GM23338 (cell line): ENCODE results near the gene OR5H6. TPM values are rescaled to one million over a fixed set of nuclear protein-coding genes. Genes with fewer than 3 reads are reported as not detected.

Source experiments
- ATAC-seq: fragments of 200-7000 bp; cut with Tn5 transposase; 3 replicates; pipeline ENCODE4 v1.9.1; 2020
- DNase-seq: peaks from one replicate; pipeline ENCODE4 v3.0.0-alpha.2; 2015; ENCODE audit warnings: low spot score
- H2AFZ ChIP-seq: fragments of 200-600 bp; sonication (generic); 2 replicates; pipeline ENCODE4 v1.8.0; 2016; ENCODE audit warnings: antibody characterized with exemption, mild to moderate bottlenecking, moderate library complexity
- H3F3A ChIP-seq: fragments of 200-600 bp; sonication (generic); replicated peaks from 2 replicates; pipeline ENCODE4 v1.8.0; 2017; ENCODE audit warnings: antibody characterized with exemption, mixed run types, low read depth
- H3K27ac ChIP-seq: fragments of 200-600 bp; sonication (generic); 2 replicates; pipeline ENCODE4 v1.6.1; 2016; ENCODE audit warnings: low read depth
- H3K27me3 ChIP-seq: fragments of 200-600 bp; sonication (generic); 2 replicates; pipeline ENCODE4 v1.8.0; 2016; ENCODE audit warnings: mild to moderate bottlenecking, mixed run types, moderate library complexity; ENCODE audit not compliant: insufficient read depth
- H3K36me3 ChIP-seq: fragments of 200-600 bp; sonication (generic); 2 replicates; pipeline ENCODE4 v1.8.0; 2016; ENCODE audit warnings: mild to moderate bottlenecking; ENCODE audit not compliant: insufficient read depth
- H3K4me1 ChIP-seq: fragments of 200-600 bp; sonication (generic); 2 replicates; pipeline ENCODE4 v1.8.0; 2016; ENCODE audit warnings: mild to moderate bottlenecking, moderate library complexity; ENCODE audit not compliant: insufficient read depth
- H3K4me2 ChIP-seq: fragments of 200-600 bp; sonication (generic); 2 replicates; pipeline ENCODE4 v1.7.1; 2017; ENCODE audit warnings: mixed run types
- H3K4me3 ChIP-seq: fragments of 200-600 bp; sonication (generic); 2 replicates; pipeline ENCODE4 v1.6.1; 2016; ENCODE audit warnings: mixed run types
- H3K79me2 ChIP-seq: fragments of 200-600 bp; sonication (generic); replicated peaks from 2 replicates; pipeline ENCODE4 v1.8.0; 2017; ENCODE audit warnings: mild to moderate bottlenecking; ENCODE audit not compliant: insufficient read depth
- H3K9me2 ChIP-seq: fragments of 200-600 bp; sonication (generic); 2 replicates; pipeline ENCODE4 v1.8.0; 2017; ENCODE audit not compliant: insufficient read depth
- H4K20me1 ChIP-seq: fragments of 200-600 bp; sonication (generic); replicated peaks from 2 replicates; pipeline ENCODE4 v1.8.0; 2017; ENCODE audit warnings: mild to moderate bottlenecking; ENCODE audit not compliant: insufficient read depth
- H3K27ac Mint-ChIP-seq: 2 replicates; pipeline ENCODE4 v1.8.0; 2020; ENCODE audit warnings: inconsistent platforms, mild to moderate bottlenecking, moderate library complexity, mixed read lengths
- H3K27me3 Mint-ChIP-seq: 3 replicates; pipeline ENCODE4 v1.8.0; 2022; ENCODE audit warnings: low read depth, mild to moderate bottlenecking, moderate library complexity, mixed read lengths, inconsistent platforms; ENCODE audit not compliant: insufficient read depth, poor library complexity
- H3K36me3 Mint-ChIP-seq: 3 replicates; pipeline ENCODE4 v1.8.0; 2021; ENCODE audit warnings: low read depth, mild to moderate bottlenecking, inconsistent platforms, moderate library complexity, mixed read lengths
- H3K4me1 Mint-ChIP-seq: 3 replicates; pipeline ENCODE4 v1.8.0; 2020; ENCODE audit warnings: mild to moderate bottlenecking, inconsistent platforms, mixed read lengths
- H3K4me3 Mint-ChIP-seq: 3 replicates; pipeline ENCODE4 v1.8.0; 2021; ENCODE audit warnings: moderate library complexity, mild to moderate bottlenecking, inconsistent platforms, mixed read lengths
- H3K9me3 Mint-ChIP-seq: 3 replicates; pipeline ENCODE4 v1.8.0; 2020; ENCODE audit warnings: moderate library complexity, mild to moderate bottlenecking, inconsistent platforms, mixed read lengths
- CREB1 ChIP-seq: fragments of 250-450 bp; sonication (Bioruptor Pico); IDR thresholded peaks from 2 replicates; pipeline ENCODE4 v1.5.0; 2020; ENCODE audit warnings: low read depth, mild to moderate bottlenecking, moderate library complexity
- EZH2 ChIP-seq: fragments of 200-600 bp; sonication (generic); IDR thresholded peaks from one replicate; pipeline ENCODE4 v1.8.0; 2017; ENCODE audit warnings: antibody characterized with exemption, mild to moderate bottlenecking, low read depth; ENCODE audit not compliant: unreplicated experiment
- EZH2phosphoT487 ChIP-seq: fragments of 200-600 bp; sonication (generic); IDR thresholded peaks from one replicate; pipeline ENCODE4 v1.8.1; 2018; ENCODE audit warnings: antibody characterized with exemption; ENCODE audit not compliant: unreplicated experiment
- JUNB ChIP-seq: IDR thresholded peaks from one replicate; pipeline ENCODE4 v1.6.1; 2016; ENCODE audit warnings: antibody characterized with exemption; ENCODE audit not compliant: unreplicated experiment
- NANOG ChIP-seq: IDR thresholded peaks from 2 replicates; pipeline ENCODE4 v1.6.1; 2016; ENCODE audit warnings: antibody characterized with exemption, borderline replicate concordance
- POLR2AphosphoS5 ChIP-seq: IDR thresholded peaks from 2 replicates; pipeline ENCODE4 v1.6.1; 2016; ENCODE audit warnings: antibody characterized with exemption, low read depth
- STAT1 ChIP-seq: IDR thresholded peaks from one replicate; pipeline ENCODE4 v1.6.1; 2016; ENCODE audit warnings: antibody characterized with exemption; ENCODE audit not compliant: unreplicated experiment
- ZNF114 ChIP-seq: fragments of 250-450 bp; sonication (Bioruptor Pico); IDR thresholded peaks from 2 replicates; pipeline ENCODE4 v1.5.0; 2020; ENCODE audit warnings: mild to moderate bottlenecking, moderate library complexity
- ZNF331 ChIP-seq: fragments of 250-450 bp; sonication (Bioruptor Pico); IDR thresholded peaks from 2 replicates; pipeline ENCODE4 v1.5.0; 2020; ENCODE audit warnings: low read depth, mild to moderate bottlenecking, moderate library complexity
- polyA plus RNA-seq: library from polyadenylated mRNA; unstranded; fragments of >200 nt; fragmentation: Nextera tagmentation; extraction: Ambion mirVana; gene quantifications from 2 replicates; pipeline ENCODE4 v1.2.1, GENCODE V29; 2016
- total RNA-seq: library from RNA; depleted of rRNA; stranded (reverse); fragments of >200 nt; shearing (Covaris generic); gene quantifications from 2 replicates; pipeline ENCODE4 v1.2.3, GENCODE V29; 2014
- TF ChIP-seq, protein P1 (sequence below): IDR thresholded peaks from 2 replicates; pipeline ENCODE4 v1.6.1; 2016; ENCODE audit warnings: antibody characterized with exemption
- TF ChIP-seq, protein P2 (sequence below), 2 experiments: fragments of 200-600 bp in 1 of 2; sonication (generic) in 1 of 2; conservative IDR thresholded peaks; 2 replicates each; pipeline versions ENCODE4 v1.5.1 to v1.6.1; 2016 to 2017; ENCODE audit warnings: antibody characterized with exemption in 2 of 2, low read depth in 2 of 2, mild to moderate bottlenecking in 2 of 2, moderate library complexity in 1 of 2
- TF ChIP-seq, protein P3 (sequence below): fragments of 250-450 bp; sonication (Bioruptor Pico); IDR thresholded peaks from 2 replicates; pipeline ENCODE4 v1.5.0; 2020; ENCODE audit warnings: mild to moderate bottlenecking, moderate library complexity

OR5H6 gene
- total and polyA plus RNA-seq, 2 experiments from 2014 or later, result 0.37 TPM; not detected in 1

- Mint-ChIP-seq H3K27ac (no peak overlapping the region), H3K4me1 (no peaks in the 10 kb centered on the region), H3K9me3 (no peaks in the 10 kb centered on the region), H3K36me3 (no peaks in the 10 kb centered on the region), H3K27me3 (no peaks in the 10 kb centered on the region), H3K4me3 (no peak overlapping the region)
- no peaks in the 10 kb centered on the region for H4K20me1 ChIP-seq
- DNase-seq (no peak), ATAC-seq (no peak)
- no peak for TF ChIP-seq EZH2
- TF ChIP-seq, protein P1, sequence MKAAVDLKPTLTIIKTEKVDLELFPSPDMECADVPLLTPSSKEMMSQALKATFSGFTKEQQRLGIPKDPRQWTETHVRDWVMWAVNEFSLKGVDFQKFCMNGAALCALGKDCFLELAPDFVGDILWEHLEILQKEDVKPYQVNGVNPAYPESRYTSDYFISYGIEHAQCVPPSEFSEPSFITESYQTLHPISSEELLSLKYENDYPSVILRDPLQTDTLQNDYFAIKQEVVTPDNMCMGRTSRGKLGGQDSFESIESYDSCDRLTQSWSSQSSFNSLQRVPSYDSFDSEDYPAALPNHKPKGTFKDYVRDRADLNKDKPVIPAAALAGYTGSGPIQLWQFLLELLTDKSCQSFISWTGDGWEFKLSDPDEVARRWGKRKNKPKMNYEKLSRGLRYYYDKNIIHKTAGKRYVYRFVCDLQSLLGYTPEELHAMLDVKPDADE, result no peak
- no peak for TF ChIP-seq STAT1
- TF ChIP-seq, protein P2, sequence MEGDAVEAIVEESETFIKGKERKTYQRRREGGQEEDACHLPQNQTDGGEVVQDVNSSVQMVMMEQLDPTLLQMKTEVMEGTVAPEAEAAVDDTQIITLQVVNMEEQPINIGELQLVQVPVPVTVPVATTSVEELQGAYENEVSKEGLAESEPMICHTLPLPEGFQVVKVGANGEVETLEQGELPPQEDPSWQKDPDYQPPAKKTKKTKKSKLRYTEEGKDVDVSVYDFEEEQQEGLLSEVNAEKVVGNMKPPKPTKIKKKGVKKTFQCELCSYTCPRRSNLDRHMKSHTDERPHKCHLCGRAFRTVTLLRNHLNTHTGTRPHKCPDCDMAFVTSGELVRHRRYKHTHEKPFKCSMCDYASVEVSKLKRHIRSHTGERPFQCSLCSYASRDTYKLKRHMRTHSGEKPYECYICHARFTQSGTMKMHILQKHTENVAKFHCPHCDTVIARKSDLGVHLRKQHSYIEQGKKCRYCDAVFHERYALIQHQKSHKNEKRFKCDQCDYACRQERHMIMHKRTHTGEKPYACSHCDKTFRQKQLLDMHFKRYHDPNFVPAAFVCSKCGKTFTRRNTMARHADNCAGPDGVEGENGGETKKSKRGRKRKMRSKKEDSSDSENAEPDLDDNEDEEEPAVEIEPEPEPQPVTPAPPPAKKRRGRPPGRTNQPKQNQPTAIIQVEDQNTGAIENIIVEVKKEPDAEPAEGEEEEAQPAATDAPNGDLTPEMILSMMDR (conservative IDR thresholded peaks at IDR 0.05; ENCODE audit: low read depth in 2 of 2), result no peak
- TF ChIP-seq POLR2AphosphoS5, result no peak
- TF ChIP-seq ZNF114 (CRISPR knock-in tag), result no peak
- TF ChIP-seq, protein P3, sequence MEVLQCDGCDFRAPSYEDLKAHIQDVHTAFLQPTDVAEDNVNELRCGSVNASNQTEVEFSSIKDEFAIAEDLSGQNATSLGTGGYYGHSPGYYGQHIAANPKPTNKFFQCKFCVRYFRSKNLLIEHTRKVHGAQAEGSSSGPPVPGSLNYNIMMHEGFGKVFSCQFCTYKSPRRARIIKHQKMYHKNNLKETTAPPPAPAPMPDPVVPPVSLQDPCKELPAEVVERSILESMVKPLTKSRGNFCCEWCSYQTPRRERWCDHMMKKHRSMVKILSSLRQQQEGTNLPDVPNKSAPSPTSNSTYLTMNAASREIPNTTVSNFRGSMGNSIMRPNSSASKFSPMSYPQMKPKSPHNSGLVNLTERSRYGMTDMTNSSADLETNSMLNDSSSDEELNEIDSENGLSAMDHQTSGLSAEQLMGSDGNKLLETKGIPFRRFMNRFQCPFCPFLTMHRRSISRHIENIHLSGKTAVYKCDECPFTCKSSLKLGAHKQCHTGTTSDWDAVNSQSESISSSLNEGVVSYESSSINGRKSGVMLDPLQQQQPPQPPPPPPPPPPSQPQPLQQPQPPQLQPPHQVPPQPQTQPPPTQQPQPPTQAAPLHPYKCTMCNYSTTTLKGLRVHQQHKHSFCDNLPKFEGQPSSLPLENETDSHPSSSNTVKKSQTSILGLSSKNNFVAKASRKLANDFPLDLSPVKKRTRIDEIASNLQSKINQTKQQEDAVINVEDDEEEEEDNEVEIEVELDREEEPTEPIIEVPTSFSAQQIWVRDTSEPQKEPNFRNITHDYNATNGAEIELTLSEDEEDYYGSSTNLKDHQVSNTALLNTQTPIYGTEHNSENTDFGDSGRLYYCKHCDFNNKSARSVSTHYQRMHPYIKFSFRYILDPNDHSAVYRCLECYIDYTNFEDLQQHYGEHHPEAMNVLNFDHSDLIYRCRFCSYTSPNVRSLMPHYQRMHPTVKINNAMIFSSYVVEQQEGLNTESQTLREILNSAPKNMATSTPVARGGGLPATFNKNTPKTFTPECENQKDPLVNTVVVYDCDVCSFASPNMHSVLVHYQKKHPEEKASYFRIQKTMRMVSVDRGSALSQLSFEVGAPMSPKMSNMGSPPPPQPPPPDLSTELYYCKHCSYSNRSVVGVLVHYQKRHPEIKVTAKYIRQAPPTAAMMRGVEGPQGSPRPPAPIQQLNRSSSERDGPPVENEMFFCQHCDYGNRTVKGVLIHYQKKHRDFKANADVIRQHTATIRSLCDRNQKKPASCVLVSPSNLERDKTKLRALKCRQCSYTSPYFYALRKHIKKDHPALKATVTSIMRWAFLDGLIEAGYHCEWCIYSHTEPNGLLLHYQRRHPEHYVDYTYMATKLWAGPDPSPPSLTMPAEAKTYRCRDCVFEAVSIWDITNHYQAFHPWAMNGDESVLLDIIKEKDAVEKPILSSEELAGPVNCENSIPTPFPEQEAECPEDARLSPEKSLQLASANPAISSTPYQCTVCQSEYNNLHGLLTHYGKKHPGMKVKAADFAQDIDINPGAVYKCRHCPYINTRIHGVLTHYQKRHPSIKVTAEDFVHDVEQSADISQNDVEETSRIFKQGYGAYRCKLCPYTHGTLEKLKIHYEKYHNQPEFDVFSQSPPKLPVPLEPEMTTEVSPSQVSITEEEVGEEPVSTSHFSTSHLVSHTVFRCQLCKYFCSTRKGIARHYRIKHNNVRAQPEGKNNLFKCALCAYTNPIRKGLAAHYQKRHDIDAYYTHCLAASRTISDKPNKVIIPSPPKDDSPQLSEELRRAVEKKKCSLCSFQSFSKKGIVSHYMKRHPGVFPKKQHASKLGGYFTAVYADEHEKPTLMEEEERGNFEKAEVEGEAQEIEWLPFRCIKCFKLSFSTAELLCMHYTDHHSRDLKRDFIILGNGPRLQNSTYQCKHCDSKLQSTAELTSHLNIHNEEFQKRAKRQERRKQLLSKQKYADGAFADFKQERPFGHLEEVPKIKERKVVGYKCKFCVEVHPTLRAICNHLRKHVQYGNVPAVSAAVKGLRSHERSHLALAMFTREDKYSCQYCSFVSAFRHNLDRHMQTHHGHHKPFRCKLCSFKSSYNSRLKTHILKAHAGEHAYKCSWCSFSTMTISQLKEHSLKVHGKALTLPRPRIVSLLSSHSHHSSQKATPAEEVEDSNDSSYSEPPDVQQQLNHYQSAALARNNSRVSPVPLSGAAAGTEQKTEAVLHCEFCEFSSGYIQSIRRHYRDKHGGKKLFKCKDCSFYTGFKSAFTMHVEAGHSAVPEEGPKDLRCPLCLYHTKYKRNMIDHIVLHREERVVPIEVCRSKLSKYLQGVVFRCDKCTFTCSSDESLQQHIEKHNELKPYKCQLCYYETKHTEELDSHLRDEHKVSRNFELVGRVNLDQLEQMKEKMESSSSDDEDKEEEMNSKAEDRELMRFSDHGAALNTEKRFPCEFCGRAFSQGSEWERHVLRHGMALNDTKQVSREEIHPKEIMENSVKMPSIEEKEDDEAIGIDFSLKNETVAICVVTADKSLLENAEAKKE (CRISPR knock-in tag), result no peak
- TF ChIP-seq EZH2phosphoT487, result no peak
- no peak for TF ChIP-seq ZNF331
- no peak for TF ChIP-seq NANOG
- no peak for TF ChIP-seq CREB1 (CRISPR knock-in tag)
- no peak for TF ChIP-seq JUNB
- no peak overlapping the region for H3K27ac ChIP-seq
- no peaks in the 10 kb centered on the region for H3F3A ChIP-seq
- no peaks in the 10 kb centered on the region for H3K36me3 ChIP-seq
- peak overlapping the region; percentile 52; the same call in 1 of the 2 replicates for H2AFZ ChIP-seq
- no peaks in the 10 kb centered on the region for H3K79me2 ChIP-seq
- no peak overlapping the region for H3K4me3 ChIP-seq
- no peaks in the 10 kb centered on the region for H3K9me2 ChIP-seq
- H3K4me1 ChIP-seq, result no peaks in the 10 kb centered on the region
- no peak overlapping the region for H3K4me2 ChIP-seq
- no peaks in the 10 kb centered on the region for H3K27me3 ChIP-seq
Observed at GRCh38 chr3:98233468-98233867, 30.6 kb upstream of the OR5H6 start.
